GM21447 (cell line): ENCODE results near the gene ATP6V0E1.
A peak's percentile ranks its signal among the peaks of the same experiment; 100 is the strongest.

ENCODE experiments used
- ATAC-seq: cut with Tn5 transposase; IDR thresholded peaks from one replicate; pipeline ENCODE4 v1.9.1; 2021; ENCODE audit not compliant: unreplicated experiment

The ATP6V0E1 gene

DNA sequence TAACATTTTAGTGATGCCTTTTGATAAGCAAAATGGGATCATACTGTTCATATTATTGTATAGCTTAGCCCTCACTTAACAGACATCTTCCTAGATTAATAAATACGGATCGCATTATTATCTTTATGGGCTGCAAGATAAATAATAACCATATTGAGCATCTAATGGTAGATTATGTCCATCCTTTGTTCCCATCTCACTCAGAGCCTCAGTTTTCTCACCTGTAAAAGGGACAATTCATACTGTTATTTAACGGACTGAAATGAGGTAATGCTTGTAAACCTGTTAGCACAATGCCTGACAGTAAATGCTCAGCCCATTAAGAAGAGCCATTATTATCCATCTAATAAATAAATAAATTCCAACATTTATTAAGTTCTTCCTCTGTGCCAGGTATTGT, 27.3 kb upstream of the ATP6V0E1 start:
- no peak for ATAC-seq

DNA sequence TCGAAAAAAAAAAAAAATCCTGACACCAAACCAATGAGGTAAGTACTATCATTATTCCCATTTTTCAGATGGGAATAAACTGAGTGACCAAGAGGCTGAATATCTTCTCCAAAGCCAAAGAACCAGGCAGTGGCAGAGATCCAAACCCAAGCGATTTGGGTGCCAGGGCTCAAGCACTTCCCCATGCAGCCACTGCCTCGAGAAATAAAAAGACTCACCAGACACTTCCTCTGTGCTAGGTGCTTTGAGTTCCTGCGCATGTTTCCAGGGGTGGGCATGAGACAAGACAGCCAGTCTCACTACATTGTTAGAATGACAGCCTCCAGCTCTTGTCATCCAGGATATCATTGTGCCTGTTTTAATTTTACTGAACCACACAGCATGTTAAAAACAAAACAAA, 26.6 kb upstream of the ATP6V0E1 start:
- ATAC-seq, result no peak

DNA sequence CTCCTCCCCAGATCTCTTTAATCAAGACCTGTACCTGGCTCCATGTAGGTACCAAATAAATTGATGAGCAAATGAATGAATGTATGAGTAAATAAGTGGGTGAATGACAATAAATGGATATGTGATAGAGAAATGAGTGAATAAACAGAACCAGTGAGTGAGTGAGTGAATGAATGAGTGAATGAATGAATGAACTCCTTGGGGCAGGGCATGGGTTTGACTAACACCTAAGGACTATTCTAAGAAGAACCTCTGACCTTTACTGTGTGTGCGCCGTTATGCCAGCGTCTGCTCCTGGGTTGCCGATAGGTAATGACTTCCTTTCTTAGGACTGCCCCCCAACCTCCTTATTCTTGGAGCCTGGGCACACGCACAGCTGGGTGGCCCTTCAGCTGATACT, 26.1 kb upstream of the ATP6V0E1 start:
- ATAC-seq, result no peak

DNA sequence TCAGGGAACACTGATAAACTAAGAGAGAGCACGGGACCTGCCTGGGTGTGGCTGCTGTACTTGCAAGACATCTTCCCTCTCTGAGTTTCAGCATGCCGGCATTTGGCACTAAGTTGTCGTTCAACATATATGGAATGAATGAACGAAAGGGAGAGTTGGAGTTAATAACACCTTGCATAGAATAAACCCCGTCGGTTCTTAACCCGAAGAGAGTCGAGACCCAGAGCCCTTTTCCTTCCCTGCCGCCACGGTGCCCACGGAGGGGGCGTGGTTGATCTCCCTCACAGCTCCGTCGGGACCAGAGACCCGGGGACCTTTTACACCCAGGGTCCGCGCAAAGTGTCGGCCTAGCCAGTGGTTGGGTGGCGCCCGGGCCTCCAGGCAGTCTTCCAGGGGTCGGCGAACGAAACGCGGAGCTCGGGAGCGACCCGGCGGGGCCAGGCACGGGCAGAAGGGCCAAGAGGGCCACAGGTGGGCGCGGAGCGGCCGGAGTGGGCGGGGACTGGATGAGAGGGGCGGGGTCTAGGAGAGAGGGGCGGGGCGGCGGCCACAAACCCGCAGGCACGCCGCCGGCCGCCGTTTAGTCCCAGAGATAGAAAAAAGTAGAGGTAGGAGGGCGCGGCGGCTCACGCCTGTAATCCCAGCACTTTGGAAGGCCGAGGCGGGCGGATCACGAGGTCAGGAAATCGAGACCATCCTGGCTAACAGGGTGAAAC, 25.1 kb upstream of the ATP6V0E1 start:
- ATAC-seq, result peak; percentile 68

DNA sequence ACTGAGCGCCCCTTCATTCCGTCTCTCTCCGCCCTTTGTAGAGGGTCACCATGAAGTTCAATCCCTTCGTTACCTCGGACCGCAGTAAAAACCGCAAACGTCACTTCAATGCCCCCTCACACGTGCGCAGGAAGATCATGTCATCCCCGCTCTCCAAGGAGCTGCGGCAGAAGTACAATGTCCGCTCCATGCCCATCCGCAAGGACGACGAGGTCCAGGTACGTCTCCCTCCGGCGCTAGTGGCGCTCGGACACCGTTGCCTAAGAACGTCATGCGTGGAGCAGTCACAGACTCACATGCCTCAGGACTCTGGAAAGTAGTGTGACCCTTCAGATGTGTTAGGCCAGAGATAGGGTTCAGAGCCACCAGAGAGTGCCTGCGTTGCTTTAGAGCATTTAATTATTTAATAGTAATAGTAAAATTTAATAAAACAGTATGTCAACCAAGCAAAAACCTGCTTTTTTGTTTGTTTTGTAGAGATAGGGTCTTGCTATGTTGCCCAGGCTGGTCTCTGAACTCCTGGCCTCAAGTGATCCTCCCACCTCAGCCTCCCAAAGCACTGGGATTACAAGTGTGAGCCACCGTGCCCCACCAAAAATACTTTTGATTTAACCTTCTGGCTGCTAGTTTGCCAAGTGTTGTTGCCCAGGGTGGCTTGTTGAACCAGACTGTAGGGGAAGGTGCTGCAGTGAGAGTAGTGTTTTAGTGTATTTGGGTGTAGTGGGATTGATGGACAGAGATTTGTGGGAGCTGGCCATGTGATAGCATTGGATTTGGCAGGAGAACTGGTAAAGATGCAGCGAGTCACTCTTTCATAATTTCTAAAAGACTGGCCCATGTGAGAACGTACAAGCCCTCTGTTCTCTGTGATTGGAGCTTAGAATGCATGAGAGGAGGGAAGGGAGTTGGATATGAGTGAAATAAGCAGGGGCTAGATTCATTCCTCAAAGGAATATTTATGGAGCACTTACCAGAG, 23.5 kb upstream of the ATP6V0E1 start:
- no peak for ATAC-seq

DNA sequence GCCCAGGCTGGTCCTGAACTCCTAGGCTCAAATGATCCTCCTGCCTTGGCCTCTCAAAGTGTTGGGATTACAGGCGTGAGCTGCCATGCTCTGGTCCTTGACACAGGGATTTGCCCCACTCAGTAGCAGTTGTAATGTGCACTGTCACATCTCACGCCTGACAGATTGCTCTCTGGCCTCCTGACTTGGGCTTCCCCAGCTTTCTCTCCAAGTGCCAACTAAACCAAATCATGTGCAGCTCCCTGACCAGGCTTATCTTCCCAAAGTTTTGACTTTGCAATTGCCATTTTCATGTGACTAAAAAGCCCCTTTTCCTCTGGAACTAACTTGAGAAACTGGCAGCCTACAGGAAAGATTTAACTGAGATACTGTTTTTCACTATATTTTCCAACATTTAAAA, 13.7 kb upstream of the ATP6V0E1 start:
- ATAC-seq, result no peak

DNA sequence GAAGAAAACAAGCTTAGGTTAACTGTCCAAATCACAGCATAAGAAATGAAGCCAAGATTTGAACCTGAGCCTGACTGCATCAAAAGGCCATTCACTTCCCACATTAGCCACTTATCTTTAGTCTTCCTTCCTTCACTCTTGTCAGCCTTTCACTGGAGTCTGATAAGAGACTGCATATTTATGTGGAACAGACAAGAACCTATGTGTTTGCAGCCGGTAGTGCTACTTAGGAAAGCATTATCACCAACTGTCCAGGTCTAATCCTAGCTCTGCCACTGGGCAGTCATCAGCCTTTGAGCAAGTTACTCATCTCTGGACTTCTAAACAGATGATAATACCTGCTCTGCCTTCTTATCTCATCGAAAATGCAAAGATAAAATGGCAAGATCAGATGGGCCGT, 12.1 kb upstream of the ATP6V0E1 start:
- no peak for ATAC-seq

DNA sequence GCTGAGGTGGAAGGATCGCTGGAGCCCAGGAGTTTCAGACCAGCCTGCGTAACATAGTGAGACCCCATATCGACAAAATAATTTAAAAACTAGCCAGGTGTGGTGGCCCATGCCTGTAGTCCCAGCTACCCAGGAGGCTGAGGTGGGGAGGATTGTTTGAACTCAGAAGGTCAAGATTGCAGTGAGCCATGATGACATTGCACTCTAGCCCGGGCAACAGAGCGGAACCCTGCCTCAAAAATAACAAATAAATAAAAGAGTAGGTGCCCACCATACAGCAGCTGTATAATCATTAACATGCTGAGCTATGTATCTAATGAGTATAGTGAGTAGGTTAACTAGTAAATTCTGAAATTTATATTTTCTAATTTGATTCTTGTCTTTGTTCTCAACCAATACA, 11.0 kb upstream of the ATP6V0E1 start:
- ATAC-seq, result no peak

DNA sequence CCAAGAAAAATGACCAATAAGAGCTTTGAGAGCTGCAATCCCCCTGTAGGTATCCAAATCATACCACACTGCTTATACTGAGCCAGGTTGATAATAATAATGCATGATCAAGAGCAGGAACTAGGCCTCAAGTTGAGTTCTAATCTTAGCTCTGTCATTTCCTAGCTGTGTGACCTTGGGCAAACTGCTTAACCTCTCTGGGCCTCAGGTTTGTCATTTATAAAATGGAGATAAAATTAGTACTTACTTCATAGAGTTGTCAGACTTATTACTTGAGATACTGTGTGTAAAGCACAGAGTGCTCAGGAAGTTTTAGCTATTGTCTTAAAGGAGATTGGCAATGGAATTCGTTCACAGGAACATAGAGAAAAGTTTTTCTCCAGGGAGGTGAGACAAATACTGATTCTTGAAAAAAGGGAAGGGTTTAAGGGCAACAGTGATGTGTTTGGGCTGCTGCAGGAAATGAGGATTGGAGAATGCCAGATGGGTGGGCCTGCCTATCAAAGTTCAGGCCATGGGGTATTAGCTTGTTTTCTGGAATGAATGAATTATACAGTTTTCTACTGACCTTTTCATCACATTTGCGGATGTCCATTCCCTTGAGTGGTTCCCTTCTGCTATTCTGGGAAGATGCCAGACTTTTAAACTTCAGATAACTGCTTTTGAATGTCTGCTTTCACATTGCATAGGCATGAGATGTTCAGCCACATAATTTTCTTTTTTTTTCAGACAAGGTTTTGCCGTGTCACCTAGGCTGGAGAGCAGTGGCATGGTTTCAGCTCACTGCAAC, 10.2 kb upstream of the ATP6V0E1 start:
- ATAC-seq, result no peak

DNA sequence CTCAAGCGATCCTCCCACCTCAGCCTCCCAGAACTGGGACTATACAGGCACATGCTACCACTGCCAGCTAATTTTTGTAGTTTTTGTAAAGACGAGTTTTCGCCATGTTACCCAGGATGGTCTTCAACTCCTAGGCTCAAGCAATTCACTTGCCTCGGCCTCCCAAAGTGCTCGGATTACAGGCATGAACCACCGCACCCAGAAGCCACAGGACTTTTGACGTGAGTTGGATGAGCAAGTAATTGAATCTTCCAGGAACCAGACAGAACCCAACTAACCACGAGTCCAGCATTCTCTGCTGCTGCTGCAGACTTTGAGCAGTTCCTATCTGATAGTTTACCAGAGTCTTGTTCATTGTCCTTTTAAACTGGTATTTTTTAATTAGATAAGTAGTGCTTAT, 9.6 kb upstream of the ATP6V0E1 start:
- ATAC-seq, result no peak

DNA sequence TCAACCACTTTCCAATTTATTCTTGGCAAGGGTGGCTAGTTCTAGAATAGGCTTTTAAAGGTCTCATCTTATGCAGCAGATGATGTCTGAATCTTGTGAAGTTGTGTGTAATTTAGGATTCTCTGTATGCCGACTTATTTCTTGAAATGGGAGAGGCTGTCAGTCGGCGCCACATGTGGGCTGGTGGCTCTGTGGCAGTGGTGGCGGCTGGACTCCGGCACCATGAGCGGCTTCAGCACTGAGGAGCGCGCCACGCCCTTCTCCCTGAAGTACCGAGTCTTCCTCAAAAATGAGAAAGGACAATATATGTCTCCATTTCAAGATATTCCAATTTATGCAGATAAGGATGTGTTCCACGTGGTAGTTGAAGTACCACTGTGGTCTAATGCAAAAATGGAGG, 8.3 kb upstream of the ATP6V0E1 start:
- ATAC-seq, result no peak

DNA sequence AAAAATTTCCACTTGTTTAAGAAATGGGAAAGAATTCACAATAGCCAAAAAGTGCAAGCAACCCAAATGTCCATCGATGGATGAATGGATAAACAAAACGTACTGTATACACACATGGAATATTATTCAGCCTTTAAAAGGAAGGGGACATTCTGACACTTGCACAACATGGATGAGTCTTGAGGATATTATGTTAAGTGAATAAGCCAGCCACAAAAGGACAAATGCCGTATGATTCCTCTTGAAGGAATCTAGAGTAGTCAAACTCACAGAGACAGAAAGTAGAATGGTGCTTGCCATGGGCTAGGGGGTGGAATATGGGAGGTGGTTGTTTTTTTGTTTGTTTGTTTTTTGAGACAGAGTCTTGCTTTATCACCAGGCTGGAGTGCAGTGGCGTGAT, 3.8 kb upstream of the ATP6V0E1 start:
- ATAC-seq, result no peak

DNA sequence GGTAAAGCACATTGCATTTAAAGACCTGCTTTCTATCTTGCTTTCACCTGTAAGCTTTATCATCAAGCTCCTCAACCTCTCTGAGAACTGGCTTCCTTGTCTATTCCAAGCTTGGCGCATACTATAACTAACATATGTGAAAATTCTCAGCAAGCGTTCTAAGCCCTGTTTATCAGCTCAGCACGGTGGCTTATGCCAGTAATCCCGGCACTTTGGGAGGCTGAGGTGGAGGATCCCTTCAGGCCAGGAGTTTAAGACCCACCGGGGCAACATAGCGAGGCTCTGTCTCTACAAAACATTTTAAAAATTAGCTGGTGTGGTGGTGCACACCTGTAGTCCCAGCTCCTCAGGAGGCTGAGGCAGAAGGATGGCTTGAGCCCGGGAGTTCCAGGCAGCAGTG, 1.6 kb upstream of the ATP6V0E1 start:
- ATAC-seq, result no peak

DNA sequence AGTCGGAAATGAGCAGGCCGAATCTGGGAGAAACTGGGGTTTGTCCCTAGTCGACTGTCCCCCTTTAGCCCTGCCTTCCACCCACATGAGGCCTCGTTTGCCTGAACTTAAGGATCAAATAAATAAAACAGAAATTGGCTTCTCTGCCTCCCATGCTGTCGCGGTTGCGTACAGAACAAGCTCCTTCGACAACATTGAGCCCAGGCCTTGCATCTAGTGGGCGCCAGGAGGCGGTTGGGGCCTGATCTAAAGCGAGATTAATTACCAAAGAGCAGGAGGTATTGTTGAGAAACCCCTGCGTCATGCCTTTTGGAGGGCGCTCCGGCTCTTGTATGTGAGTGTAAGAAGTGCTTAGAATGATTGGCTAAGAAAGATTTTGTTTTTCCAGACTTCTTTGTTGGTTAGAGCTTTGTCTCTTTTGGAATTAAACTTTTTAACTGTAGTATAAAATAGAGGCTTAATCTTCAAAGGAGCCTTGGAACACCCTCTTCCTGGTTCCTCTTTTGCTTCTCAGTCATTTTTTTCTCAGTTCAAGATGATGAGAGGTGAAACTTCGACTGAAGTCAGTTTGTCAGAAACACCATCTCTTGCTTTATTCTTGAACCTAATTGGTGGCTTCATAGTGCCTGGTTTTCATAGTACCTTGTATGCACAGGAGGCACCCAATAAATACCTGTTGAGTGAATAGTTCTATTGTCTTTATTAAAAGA, 828 bp downstream of the ATP6V0E1 start:
- peak; percentile 57 for ATAC-seq

DNA sequence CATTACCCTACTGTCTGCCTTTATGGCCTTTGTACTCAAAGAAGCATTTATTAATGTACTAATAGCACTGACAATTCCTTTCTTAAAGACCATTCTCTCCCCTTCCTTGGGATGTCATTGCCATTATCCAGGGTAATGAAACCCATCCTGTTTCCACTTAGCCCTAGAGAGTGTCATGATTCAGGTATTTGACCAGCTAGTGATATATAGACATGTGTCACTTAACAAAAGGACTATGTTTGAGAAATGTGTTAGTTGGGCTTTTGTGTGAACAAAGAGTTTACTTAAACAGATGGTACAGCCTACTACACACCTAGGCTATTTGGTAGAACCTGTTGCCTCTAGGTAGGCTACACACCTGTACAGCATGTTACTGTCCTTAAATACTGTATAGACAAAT, 2.0 kb downstream of the ATP6V0E1 start:
- ATAC-seq, result no peak

DNA sequence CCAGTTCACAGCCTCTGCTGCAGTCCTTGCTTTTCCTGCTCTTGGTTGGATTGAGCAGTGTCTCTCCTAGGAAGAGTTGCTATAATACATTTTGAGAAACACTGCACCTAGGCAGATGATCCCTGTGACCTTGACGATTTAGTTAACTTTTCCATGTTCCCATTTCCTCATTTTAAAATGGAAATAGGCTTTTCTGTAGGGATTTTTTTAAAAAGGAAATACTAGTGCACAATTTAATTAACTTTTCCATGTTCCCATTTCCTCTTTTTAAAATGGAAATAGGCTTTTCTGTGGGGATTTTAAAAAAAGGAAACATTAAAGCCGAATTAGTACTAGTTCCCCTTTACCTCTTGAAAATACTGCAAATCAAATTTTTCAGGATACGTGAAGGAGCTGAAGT, 4.7 kb downstream of the ATP6V0E1 start:
- ATAC-seq, result no peak

DNA sequence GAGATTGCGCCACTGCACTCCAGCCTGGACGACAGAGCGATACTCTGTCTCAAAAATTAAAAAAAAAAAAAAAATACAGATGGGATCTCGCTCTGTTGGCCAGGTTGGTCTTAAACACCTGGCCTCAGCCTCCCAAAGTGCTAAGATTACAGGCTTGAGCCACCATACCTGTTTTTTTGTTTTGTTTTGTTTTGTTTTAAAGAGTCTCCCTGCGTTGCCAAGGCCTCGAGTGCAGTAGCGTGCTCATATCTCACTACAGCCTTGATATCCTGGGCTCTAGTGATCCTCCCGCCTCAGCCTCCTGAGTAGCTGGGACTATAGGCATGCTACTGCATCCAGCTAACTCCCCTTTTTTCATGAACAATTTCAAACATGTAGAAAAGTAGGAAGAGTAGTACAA, 7.2 kb downstream of the ATP6V0E1 start:
- no peak for ATAC-seq

DNA sequence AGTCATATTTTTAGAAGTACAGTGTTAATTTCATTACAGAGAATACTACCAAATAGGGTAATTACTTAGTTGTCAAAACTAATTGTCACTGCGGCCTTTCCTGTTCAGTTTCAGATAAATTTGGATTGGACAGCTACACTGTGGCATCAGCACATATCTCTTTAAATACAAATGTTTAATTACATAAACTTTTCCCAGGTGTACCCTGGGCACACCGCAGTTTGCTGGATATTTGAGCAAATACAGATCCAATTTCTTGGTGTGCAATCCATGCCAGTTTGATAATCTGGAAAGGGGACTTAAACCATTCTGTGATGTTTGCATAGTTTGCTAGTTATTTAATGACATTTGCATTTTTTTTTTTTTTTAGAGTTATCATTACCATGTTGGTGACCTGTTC, 10.8 kb downstream of the ATP6V0E1 start:
- no peak for ATAC-seq

DNA sequence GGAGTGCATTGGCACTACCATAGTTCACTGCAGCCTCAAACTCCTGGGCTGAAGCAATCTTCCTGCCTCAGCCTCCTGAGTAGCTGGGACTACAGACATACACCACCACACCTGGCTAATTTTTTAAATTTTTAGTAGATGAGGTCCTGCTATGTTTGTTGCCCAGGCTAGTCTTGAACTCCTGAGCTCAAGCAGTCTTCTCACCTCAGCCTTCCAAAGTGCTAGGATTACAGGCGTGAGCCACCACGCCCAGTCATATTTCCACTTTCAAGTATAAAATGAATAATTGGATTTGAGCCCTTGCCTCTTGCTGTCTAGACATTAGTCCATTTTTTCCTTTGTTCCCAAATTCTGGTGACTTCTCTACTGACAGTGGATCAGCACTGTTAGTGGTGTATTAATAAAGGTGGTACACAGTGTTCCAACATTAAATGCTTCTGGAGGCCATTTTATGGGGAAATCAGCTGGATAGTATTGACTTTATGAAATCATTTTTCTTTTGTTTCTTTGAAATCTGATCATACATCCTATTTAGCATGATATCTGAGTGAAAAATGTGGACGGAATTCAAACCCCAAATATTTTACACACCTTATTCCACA, 15.9 kb downstream of the ATP6V0E1 start:
- ATAC-seq, result no peak

DNA sequence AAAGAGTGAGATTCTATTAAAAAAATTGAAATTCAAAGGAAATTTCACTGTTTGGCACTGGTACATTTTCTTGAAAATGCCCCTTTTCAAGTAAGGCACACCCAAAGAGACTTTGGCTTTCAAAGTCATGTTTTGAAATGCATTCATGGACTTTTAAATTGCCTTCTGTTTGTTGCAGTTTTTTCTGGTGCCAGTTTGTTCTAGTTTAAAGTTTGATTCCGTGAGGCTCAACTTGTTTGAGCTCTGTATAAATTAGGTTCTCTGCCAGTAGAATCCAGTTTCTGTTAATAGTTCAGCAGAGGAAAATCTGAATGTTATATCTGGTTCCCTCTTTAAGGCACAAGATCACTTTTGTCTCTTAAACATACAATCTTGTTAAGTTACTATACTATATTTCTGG, 16.4 kb downstream of the ATP6V0E1 start:
- no peak for ATAC-seq
